ENCODE results near the gene MAT2B. TPM values are rescaled to one million over a fixed set of nuclear protein-coding genes. Genes with fewer than 3 reads are reported as not detected.

Gene MAT2B
- total RNA-seq, 1 experiment from 2014 or later, result 48.4 TPM

DNA sequence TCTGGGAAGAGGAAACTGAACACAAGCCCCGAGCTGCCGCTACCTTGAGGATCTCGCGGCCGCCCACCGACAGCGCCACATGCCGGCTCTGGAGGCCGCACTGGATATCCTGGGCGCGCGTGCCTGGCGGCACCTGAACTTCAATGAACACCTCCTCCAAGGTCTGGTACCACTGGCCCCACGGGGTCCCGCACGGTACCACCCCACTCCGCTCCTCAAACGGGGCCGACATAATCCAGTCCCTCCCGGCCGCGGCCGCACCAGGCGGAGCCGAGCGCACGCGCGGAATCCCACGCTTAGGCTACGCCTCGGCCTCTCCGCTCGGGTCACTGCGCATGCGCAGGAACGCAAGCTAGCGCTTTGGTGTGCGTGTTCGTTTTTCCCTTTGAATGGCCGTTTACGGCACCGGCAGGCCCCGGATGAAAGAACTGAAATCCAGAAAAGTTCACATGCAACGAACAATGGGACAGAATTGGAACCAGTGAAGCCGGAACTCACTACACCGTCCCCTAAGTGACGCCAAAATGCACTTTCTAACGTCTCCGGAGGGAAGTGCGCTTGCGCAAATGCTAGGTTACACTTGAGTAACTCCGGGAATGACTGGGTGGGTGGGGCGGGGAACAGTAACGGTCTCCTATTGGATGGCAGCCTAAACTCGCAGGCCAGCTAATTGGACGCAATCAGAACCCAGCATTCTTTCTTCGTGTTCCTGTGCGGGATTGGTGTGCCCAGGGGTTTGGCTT, 45.4 kb upstream of the MAT2B start, which contains the start of gene NUDCD2:
Gene NUDCD2 (minus strand): TSS at position 284 of the 743 bp plus-strand sequence. CDS start 52 bp downstream, at position 232.
- H3K23me2 ChIP-seq (ENCODE audit: insufficient read length, low read depth, low read length, poor library complexity, severe bottlenecking), result peaks cover 4% of the 10 kb centered on the region
- no peaks in the 10 kb centered on the region for H3K9me3 Mint-ChIP-seq
- H3K9ac ChIP-seq (ENCODE audit: extremely low read depth, insufficient read length, low read length), result peak within 1 kb of the TSS; percentile 99
- H4K91ac ChIP-seq (ENCODE audit: insufficient read length, low read depth, low read length), result no peak within 1 kb of the TSS
- H2BK5ac ChIP-seq (ENCODE audit: insufficient read length, low read length), result peak within 1 kb of the TSS; percentile 66
- peak within 1 kb of the TSS; percentile 93 for H3K4me2 ChIP-seq (ENCODE audit: insufficient read depth, insufficient read length, low read length)
- H2BK15ac ChIP-seq (ENCODE audit: low read depth, low read length), result no peak within 1 kb of the TSS
- H2BK12ac ChIP-seq (ENCODE audit: insufficient read length, low read depth, low read length), result peak within 1 kb of the TSS; percentile 45
- H3K56ac ChIP-seq (ENCODE audit: insufficient read length, low read depth, low read length), result peak within 1 kb of the TSS; percentile 98
- H2AFZ ChIP-seq (ENCODE audit: low read length), result no peak within 1 kb of the TSS
- no peak within 1 kb of the TSS for H2AK5ac ChIP-seq (ENCODE audit: insufficient read length, low read length)
- peak within 1 kb of the TSS; percentile 91 for H3K18ac ChIP-seq (ENCODE audit: insufficient read length, low read depth, low read length)
- H3K36me3 Mint-ChIP-seq (ENCODE audit: insufficient read depth in 1 of 3, low read depth in 3 of 3), result peaks cover 26 to 45% (median 33%) of the 10 kb centered on the region in 3 experiments
- peak within 1 kb of the TSS; percentile 99 to 100 (median 100) for H3K27ac Mint-ChIP-seq
- H2BK120ac ChIP-seq (ENCODE audit: low read depth, low read length, poor library complexity, severe bottlenecking), result no peak within 1 kb of the TSS
- H3K4ac ChIP-seq (ENCODE audit: low read depth, low read length), result peak within 1 kb of the TSS; percentile 79; the same call in 1 of the 2 replicates
- no peaks in the 10 kb centered on the region; the same call in 1 of the 2 replicates for H3K27me3 ChIP-seq (ENCODE audit: insufficient read depth, low read length)
- peak within 1 kb of the TSS; percentile 86 for H3K14ac ChIP-seq (ENCODE audit: insufficient read depth, low read length)
- no peak within 1 kb of the TSS for H4K8ac ChIP-seq (replicated peaks; ENCODE audit: insufficient read length, low read depth, low read length)
- H3K27me3 Mint-ChIP-seq (ENCODE audit: low read depth), result peaks cover 3% of the 10 kb centered on the region; the same call in 1 of the 2 replicates
- H2BK20ac ChIP-seq (ENCODE audit: low read depth, low read length, poor library complexity, severe bottlenecking), result no peak within 1 kb of the TSS
- H3K23ac ChIP-seq (ENCODE audit: insufficient read length, low read depth, low read length), result peak within 1 kb of the TSS; percentile 37
- H3K4me3 Mint-ChIP-seq, result peak within 1 kb of the TSS; percentile 93 to 99
- H3K79me1 ChIP-seq (ENCODE audit: insufficient read depth, low read depth, low read length, poor library complexity, severe bottlenecking), result peaks cover 4% of the 10 kb centered on the region
- peaks cover 11 to 25% of the 10 kb centered on the region in 2 experiments for H3K4me1 Mint-ChIP-seq
- peak within 1 kb of the TSS; percentile 40 for H3T11ph ChIP-seq (ENCODE audit: low read length)
- DNase-seq, result peak; percentile 99
- peak within 1 kb of the TSS; percentile 87 for H4K5ac ChIP-seq (ENCODE audit: insufficient read length, low read depth, low read length)
- H3K9me3 ChIP-seq (ENCODE audit: control insufficient read depth, low read depth, low read length), result no peaks in the 10 kb centered on the region
- WGBS (ENCODE audit: extremely low coverage, insufficient read length, low lambda C conversion rate), result no CpG with 5 or more reads among the region's 59 CpGs
- H3K27ac ChIP-seq (ENCODE audit: insufficient read length, low read depth, low read length), result peak within 1 kb of the TSS; percentile 98
- H4K20me1 ChIP-seq (ENCODE audit: control insufficient read depth, insufficient read depth, insufficient read length), result no peaks in the 10 kb centered on the region
- TF ChIP-seq, protein P1, sequence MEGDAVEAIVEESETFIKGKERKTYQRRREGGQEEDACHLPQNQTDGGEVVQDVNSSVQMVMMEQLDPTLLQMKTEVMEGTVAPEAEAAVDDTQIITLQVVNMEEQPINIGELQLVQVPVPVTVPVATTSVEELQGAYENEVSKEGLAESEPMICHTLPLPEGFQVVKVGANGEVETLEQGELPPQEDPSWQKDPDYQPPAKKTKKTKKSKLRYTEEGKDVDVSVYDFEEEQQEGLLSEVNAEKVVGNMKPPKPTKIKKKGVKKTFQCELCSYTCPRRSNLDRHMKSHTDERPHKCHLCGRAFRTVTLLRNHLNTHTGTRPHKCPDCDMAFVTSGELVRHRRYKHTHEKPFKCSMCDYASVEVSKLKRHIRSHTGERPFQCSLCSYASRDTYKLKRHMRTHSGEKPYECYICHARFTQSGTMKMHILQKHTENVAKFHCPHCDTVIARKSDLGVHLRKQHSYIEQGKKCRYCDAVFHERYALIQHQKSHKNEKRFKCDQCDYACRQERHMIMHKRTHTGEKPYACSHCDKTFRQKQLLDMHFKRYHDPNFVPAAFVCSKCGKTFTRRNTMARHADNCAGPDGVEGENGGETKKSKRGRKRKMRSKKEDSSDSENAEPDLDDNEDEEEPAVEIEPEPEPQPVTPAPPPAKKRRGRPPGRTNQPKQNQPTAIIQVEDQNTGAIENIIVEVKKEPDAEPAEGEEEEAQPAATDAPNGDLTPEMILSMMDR (conservative IDR thresholded peaks at IDR 0.05), result peak; percentile 32; the same call in 2 of the 3 replicates
- no peaks in the 10 kb centered on the region for H3K4me1 ChIP-seq (ENCODE audit: insufficient read depth, low read length)
- H3K79me2 ChIP-seq (ENCODE audit: insufficient read depth, low read length), result no peaks in the 10 kb centered on the region; the same call in 1 of the 2 replicates

Data from H9 (cell line).